Bronchial epithelial cell (primary cell): Measurements from ENCODE around the gene GRK5. TPM values are rescaled to one million over a fixed set of nuclear protein-coding genes. Genes with fewer than 3 reads are reported as not detected.

Source experiments
- DNase-seq: peaks from one replicate; pipeline ENCODE4 v3.0.0-alpha.2; 2010; ENCODE audit warnings: low read depth
- FAIRE-seq: peaks from 2 replicates; lab custom pipeline; 2011; peaks lifted over from hg19 to GRCh38; lab: Jason Lieb, UNC
- H3K27me3 ChIP-seq: 2 replicates; pipeline ENCODE4 v1.5.1; 2011; ENCODE audit warnings: low read length; ENCODE audit not compliant: control insufficient read depth, insufficient read depth
- H3K36me3 ChIP-seq: 2 replicates; pipeline ENCODE4 v1.5.1; 2011; ENCODE audit warnings: low read length; ENCODE audit not compliant: control insufficient read depth, insufficient read depth
- H3K4me3 ChIP-seq: 2 replicates; pipeline ENCODE4 v1.5.1; 2011; ENCODE audit warnings: mild to moderate bottlenecking, low read depth, low read length, control low read depth
- total RNA-seq: library from RNA; depleted of rRNA; stranded (reverse); fragments of >200 nt; gene quantifications from 2 replicates; pipeline ENCODE4 v1.2.1, GENCODE V29; 2014
- TF ChIP-seq, protein P1 (sequence below): IDR thresholded peaks from 2 replicates; pipeline ENCODE4 v1.5.1; 2011; ENCODE audit warnings: mild to moderate bottlenecking, moderate library complexity, low read length, control low read depth, inconsistent platforms; ENCODE audit not compliant: insufficient read depth, severe bottlenecking

Gene GRK5
- total RNA-seq, 1 donor from 2014 or later: 2.4 TPM

DNA sequence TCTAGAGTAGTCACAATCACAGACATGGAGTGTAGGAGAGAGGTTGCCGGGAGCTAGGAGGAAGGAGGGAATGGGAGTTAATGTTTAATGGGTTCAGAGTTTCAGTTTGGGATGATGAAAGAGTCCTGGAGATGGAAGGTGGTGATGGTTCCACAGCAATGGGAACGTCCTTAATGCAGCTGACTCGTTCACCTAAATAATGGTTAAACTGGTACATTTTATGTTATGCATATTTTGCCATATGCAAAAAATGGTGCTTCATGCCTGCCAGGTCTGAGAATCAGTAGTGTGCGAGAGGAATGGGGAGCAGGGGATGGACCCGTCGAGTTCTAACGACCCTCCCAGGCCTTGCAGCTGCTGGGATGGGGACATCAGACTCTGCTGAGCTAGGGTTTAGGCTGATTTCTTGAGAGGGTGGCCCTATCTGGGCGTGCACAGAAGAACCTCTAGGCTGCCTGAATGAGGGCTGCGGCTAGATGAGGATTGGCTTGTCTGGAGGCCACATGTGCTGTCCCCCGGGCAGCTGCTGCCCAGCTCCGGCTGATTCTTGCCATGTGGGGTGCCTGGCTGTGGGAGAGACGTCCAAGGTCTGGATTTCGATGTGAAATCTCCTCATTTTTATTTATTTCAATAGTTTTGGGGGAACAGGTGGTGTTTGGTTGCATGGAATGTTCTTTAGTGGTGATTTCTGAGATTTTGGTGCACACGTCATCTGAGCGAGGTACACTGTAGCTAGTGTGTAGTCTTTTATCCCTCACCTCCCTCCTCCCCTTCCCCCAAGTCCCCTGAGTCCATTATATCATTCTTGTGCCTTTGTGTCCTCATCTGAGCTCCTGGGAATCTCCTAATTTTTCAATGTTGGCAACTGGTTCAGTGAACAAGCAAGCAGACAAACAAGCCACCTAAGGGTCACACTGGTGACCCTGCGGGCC lies 116.0 kb downstream of the GRK5 start:
- no peak overlapping the region for H3K4me3 ChIP-seq
- FAIRE-seq (no peak), DNase-seq (no peak)
- TF ChIP-seq, protein P1, sequence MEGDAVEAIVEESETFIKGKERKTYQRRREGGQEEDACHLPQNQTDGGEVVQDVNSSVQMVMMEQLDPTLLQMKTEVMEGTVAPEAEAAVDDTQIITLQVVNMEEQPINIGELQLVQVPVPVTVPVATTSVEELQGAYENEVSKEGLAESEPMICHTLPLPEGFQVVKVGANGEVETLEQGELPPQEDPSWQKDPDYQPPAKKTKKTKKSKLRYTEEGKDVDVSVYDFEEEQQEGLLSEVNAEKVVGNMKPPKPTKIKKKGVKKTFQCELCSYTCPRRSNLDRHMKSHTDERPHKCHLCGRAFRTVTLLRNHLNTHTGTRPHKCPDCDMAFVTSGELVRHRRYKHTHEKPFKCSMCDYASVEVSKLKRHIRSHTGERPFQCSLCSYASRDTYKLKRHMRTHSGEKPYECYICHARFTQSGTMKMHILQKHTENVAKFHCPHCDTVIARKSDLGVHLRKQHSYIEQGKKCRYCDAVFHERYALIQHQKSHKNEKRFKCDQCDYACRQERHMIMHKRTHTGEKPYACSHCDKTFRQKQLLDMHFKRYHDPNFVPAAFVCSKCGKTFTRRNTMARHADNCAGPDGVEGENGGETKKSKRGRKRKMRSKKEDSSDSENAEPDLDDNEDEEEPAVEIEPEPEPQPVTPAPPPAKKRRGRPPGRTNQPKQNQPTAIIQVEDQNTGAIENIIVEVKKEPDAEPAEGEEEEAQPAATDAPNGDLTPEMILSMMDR: no peak
- H3K36me3 ChIP-seq: no peaks in the 10 kb centered on the region
- no peaks in the 10 kb centered on the region for H3K27me3 ChIP-seq

DNA sequence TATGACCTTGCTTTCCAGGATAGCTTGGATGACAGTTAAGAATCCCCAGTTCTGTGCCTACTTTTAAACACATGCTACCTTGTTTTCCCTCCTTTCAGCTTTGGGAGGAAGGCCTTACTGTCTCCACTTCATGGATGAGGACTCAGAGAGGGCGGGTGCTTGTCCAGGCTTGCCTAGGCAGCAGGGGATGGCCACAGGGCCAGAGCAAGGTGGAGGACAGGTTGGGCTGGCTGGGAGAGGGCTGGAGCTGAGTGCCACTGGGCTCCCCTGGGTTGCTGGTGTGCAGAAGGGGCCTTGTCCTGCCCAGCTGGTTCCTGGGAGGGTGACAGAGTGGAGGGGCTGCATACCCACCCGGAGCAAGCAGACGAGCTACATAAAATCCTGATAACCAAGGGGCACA lies 117.8 kb downstream of the GRK5 start:
- TF ChIP-seq, protein P1: no peak
- H3K27me3 ChIP-seq: no peaks in the 10 kb centered on the region
- no peaks in the 10 kb centered on the region for H3K36me3 ChIP-seq
- peak; percentile 71 for DNase-seq
- FAIRE-seq: no peak
- no peak overlapping the region for H3K4me3 ChIP-seq

- no peak for FAIRE-seq
- no peak overlapping the region for H3K4me3 ChIP-seq
- DNase-seq: no peak
- no peaks in the 10 kb centered on the region for H3K27me3 ChIP-seq
- TF ChIP-seq, protein P1: no peak
- no peaks in the 10 kb centered on the region for H3K36me3 ChIP-seq
Observed at GRCh38 chr10:119326167-119326566, 118.8 kb downstream of the GRK5 start.

DNA sequence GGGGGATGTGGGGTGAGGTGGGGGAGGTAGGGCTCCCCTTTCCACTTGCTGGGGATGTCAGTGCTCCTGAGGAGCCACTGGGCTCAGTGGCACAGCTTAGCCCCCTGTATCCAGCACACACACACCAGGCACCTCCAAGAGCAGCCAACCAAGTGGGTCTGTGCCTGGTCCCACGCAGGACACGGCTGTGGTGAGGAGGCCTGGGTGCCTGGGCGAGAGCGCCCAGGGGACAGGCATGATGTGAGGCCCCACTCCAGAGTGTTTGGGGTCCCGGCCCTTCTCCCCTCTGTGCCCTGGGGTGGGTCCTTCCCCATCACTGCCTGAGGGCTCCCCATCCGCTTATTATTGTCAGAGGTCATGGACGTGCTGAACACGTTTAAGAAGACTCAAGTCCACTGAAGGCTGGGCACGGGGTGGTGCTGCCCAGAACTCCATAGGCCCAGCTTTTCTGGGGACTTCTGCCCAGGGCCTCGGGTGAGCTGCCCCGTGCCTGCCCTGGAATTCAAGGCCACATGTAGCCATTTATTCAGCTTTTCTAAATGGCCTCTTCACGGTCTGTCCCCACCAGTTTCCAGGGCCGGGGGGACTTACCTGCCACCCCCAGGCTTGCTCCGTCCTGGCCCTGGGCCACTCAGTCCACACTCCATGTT lies 119.8 kb downstream of the GRK5 start:
- no peak overlapping the region for H3K4me3 ChIP-seq
- TF ChIP-seq, protein P1: no peak
- no peaks in the 10 kb centered on the region for H3K36me3 ChIP-seq
- DNase-seq: no peak
- no peak for FAIRE-seq
- H3K27me3 ChIP-seq: no peaks in the 10 kb centered on the region

- TF ChIP-seq, protein P1: no peak
- H3K27me3 ChIP-seq: no peaks in the 10 kb centered on the region
- no peak overlapping the region for H3K4me3 ChIP-seq
- H3K36me3 ChIP-seq: no peaks in the 10 kb centered on the region
- DNase-seq (no peak), FAIRE-seq (peak; percentile 55)
Observed at GRCh38 chr10:119328223-119328622, 120.9 kb downstream of the GRK5 start.
